GM19099 (cell line): Measurements from ENCODE around the gene MICAL2.

Experiments used
- POLR2A ChIP-seq: IDR thresholded peaks from 3 replicates; pipeline ENCODE4 v1.6.1; 2011; ENCODE audit warnings: low read depth; ENCODE audit not compliant: insufficient read length; ENCODE audit errors: extremely low read depth

MICAL2 gene

GRCh38 chr11:12182676-12183541, 72.5 kb downstream of the MICAL2 start:
- TF ChIP-seq POLR2A: no peak

- no peak for TF ChIP-seq POLR2A
Measured at GRCh38 chr11:12183827-12184620, 73.6 kb downstream of the MICAL2 start.

GRCh38 chr11:12184699-12185098, 74.3 kb downstream of the MICAL2 start:
- TF ChIP-seq POLR2A: no peak

- no peak for TF ChIP-seq POLR2A
Measured at GRCh38 chr11:12185106-12185690, 74.8 kb downstream of the MICAL2 start.

GRCh38 chr11:12185914-12186313, 75.5 kb downstream of the MICAL2 start:
- TF ChIP-seq POLR2A: no peak

- no peak for TF ChIP-seq POLR2A
Measured at GRCh38 chr11:12186701-12187100, 76.3 kb downstream of the MICAL2 start.

- TF ChIP-seq POLR2A: no peak
Measured at GRCh38 chr11:12187399-12187798, 77.0 kb downstream of the MICAL2 start.

- TF ChIP-seq POLR2A: no peak
Measured at GRCh38 chr11:12188548-12189317, 78.3 kb downstream of the MICAL2 start.

GRCh38 chr11:12189543-12190235, 79.3 kb downstream of the MICAL2 start:
- no peak for TF ChIP-seq POLR2A

GRCh38 chr11:12190511-12190910, 80.1 kb downstream of the MICAL2 start:
- TF ChIP-seq POLR2A: no peak

GRCh38 chr11:12192794-12193514, 82.6 kb downstream of the MICAL2 start:
- TF ChIP-seq POLR2A: no peak

GRCh38 chr11:12193515-12194336, 83.3 kb downstream of the MICAL2 start:
- TF ChIP-seq POLR2A: no peak

- TF ChIP-seq POLR2A: no peak
Measured at GRCh38 chr11:12195768-12196167, 85.4 kb downstream of the MICAL2 start.
